Neural crest cell (in vitro differentiated cells): ENCODE measurements around the gene MCC. TPM values are rescaled to one million over a fixed set of nuclear protein-coding genes. Genes with fewer than 3 reads are reported as not detected.

Experiments used
- DNase-seq: peaks from one replicate; pipeline ENCODE4 v3.0.0; 2021; ENCODE audit warnings: low read depth, mixed read lengths, low spot score
- H3K27ac Mint-ChIP-seq: one replicate; pipeline ENCODE4 v1.8.0; 2021; ENCODE audit warnings: mild to moderate bottlenecking, mixed read lengths; ENCODE audit not compliant: unreplicated experiment
- H3K27me3 Mint-ChIP-seq: 2 replicates; pipeline ENCODE4 v1.8.0; 2021; ENCODE audit warnings: low read depth, mild to moderate bottlenecking, mixed read lengths
- H3K36me3 Mint-ChIP-seq: 2 replicates; pipeline ENCODE4 v1.8.0; 2021; ENCODE audit warnings: low read depth, mild to moderate bottlenecking, mixed read lengths
- H3K4me1 Mint-ChIP-seq: 2 replicates; pipeline ENCODE4 v1.8.0; 2021; ENCODE audit warnings: mixed read lengths
- H3K4me3 Mint-ChIP-seq: one replicate; pipeline ENCODE4 v1.8.0; 2021; ENCODE audit warnings: mild to moderate bottlenecking, mixed read lengths
- H3K9me3 Mint-ChIP-seq: 2 replicates; pipeline ENCODE4 v1.8.0; 2021; ENCODE audit warnings: mixed read lengths
- CTCF ChIP-seq: fragments of 200-600 bp; sonication (generic); conservative IDR thresholded peaks from 2 replicates; pipeline ENCODE4 v1.5.0; 2021; ENCODE audit warnings: antibody characterized with exemption, mild to moderate bottlenecking
- total RNA-seq: library from RNA; stranded (reverse); gene quantifications from 2 replicates; pipeline ENCODE4 v1.2.1, GENCODE V29; 2021

Gene MCC
- total RNA-seq, 1 donor from 2014 or later, result 10.8 TPM

DNA sequence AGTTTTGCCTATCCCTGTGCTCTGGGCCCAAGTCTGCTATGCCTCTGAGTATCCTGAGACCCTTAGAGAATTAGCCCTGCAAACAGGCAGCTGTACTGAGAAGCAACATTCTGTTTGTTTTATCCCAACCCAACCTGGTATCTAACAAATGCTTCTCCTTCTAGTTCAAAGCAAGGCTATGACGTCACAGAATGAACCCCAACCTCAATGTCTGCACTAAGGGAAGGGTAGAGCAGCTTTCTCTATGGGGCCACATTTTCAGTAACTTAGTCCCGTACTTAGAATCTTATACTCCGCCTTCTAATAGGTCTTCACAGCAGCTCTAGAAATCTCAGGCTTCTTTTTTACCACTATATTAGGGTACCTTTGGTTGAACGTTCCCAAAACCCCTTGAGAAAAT is 223.1 kb downstream of the MCC start:
- Mint-ChIP-seq H3K4me3 (no peak overlapping the region), H3K27me3 (no peaks in the 10 kb centered on the region), H3K36me3 (no peaks in the 10 kb centered on the region), H3K4me1 (peaks cover 9% of the 10 kb centered on the region), H3K9me3 (peaks cover 3% of the 10 kb centered on the region), H3K27ac (no peak overlapping the region)
- TF ChIP-seq CTCF, result no peak
- DNase-seq, result no peak

- H3K4me3 Mint-ChIP-seq, result no peak overlapping the region
- H3K4me1 Mint-ChIP-seq, result peaks cover 3% of the 10 kb centered on the region
- H3K9me3 Mint-ChIP-seq, result peaks cover 3% of the 10 kb centered on the region
- H3K36me3 Mint-ChIP-seq, result no peaks in the 10 kb centered on the region
- DNase-seq, result no peak
- H3K27me3 Mint-ChIP-seq, result no peaks in the 10 kb centered on the region
- no peak overlapping the region for H3K27ac Mint-ChIP-seq
- TF ChIP-seq CTCF, result no peak
Measured at GRCh38 chr5:113264046-113264445, 224.2 kb downstream of the MCC start.

GRCh38 chr5:113263545-113263944 is 224.7 kb downstream of the MCC start:
- DNase-seq, result no peak
- peaks cover 3% of the 10 kb centered on the region for H3K4me1 Mint-ChIP-seq
- no peaks in the 10 kb centered on the region for H3K27me3 Mint-ChIP-seq
- H3K4me3 Mint-ChIP-seq, result no peak overlapping the region
- H3K36me3 Mint-ChIP-seq, result no peaks in the 10 kb centered on the region
- H3K27ac Mint-ChIP-seq, result no peak overlapping the region
- no peak for TF ChIP-seq CTCF
- H3K9me3 Mint-ChIP-seq, result peaks cover 3% of the 10 kb centered on the region

GRCh38 chr5:113262674-113263073 is 225.6 kb downstream of the MCC start:
- H3K27me3 Mint-ChIP-seq, result no peaks in the 10 kb centered on the region
- DNase-seq, result no peak
- peaks cover 3% of the 10 kb centered on the region for H3K4me1 Mint-ChIP-seq
- no peak overlapping the region for H3K27ac Mint-ChIP-seq
- TF ChIP-seq CTCF, result no peak
- no peak overlapping the region for H3K4me3 Mint-ChIP-seq
- H3K36me3 Mint-ChIP-seq, result peaks cover 2% of the 10 kb centered on the region
- peaks cover 2% of the 10 kb centered on the region for H3K9me3 Mint-ChIP-seq

DNA sequence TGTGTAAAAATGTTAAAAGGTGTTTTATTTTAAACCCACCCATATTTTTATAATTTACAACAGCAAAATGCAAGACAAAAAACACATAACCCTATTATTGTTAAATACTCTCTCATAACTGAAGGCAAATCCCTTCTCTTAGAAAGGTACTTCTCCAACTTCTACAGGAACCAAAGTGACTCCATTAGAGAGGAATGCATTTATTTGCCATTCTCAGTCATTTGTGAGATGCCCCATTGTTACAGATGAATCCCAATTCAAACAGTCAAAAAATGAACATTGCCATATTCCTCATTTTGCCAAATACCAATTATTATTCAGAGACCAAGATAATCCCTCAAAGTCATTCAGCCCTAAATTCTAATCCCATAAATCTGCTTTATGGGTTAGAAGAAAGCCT is 229.2 kb downstream of the MCC start:
- peaks cover 5% of the 10 kb centered on the region for H3K9me3 Mint-ChIP-seq

More for the DNA sequence above, 229.2 kb downstream of the MCC start:
- Mint-ChIP-seq H3K27me3 (no peaks in the 10 kb centered on the region), H3K4me1 (peaks cover 3% of the 10 kb centered on the region), H3K27ac (no peak overlapping the region), H3K36me3 (peaks cover 3% of the 10 kb centered on the region), H3K4me3 (no peak overlapping the region)
- no peak for TF ChIP-seq CTCF
- no peak for DNase-seq
